B cell (primary cell): ENCODE measurements around the gene DNAI1. TPM values are rescaled to one million over a fixed set of nuclear protein-coding genes. Genes with fewer than 3 reads are reported as not detected.

Source experiments
- ATAC-seq: fragments of 200-7000 bp; cut with Tn5 transposase; one replicate; pipeline ENCODE4 v1.10.0; 2021; ENCODE audit warnings: low read depth, mild to moderate bottlenecking, moderate number of reproducible peaks, moderate library complexity
- CTCF ChIA-PET: fragments of 350-600 bp; sonication (Branson Sonifier 250); formaldehyde crosslinking; loops from one replicate; lab custom pipeline; 2021; ENCODE audit warnings: antibody characterized with exemption, inconsistent platforms; lab: Charles Lee
- POLR2A ChIA-PET: fragments of 350-600 bp; sonication (Branson Sonifier 250); formaldehyde crosslinking; loops from one replicate; lab custom pipeline; 2021; ENCODE audit warnings: antibody characterized with exemption; lab: Charles Lee
- DNase-seq: peaks from one replicate; pipeline ENCODE4 v3.0.0; 2013
- H2AFZ ChIP-seq: 2 replicates; pipeline ENCODE4 v1.6.1; 2012; ENCODE audit warnings: mild to moderate bottlenecking, low read depth, low read length; ENCODE audit not compliant: insufficient read depth, poor library complexity, severe bottlenecking
- H3K27ac ChIP-seq, 2 donors: 1 replicate in 1 of 2; 2 replicates in 1 of 2; pipeline ENCODE4 v1.5.1; 2012 to 2013; ENCODE audit warnings: low read length in 2 of 2, mild to moderate bottlenecking in 2 of 2, moderate library complexity in 1 of 2
- H3K27me3 ChIP-seq, 4 experiments: fragments of 200-600 bp in 1 of 4; sonication (generic) in 1 of 4; replicated peaks in 1 of 4; 1 replicate in 2 of 4; 2 replicates in 2 of 4; pipeline versions ENCODE4 v1.6.1 to v1.7.0; 2013 to 2016; ENCODE audit warnings: low read length in 3 of 4, mild to moderate bottlenecking in 2 of 4, mixed read lengths in 1 of 4, moderate library complexity in 1 of 4; ENCODE audit not compliant: insufficient read depth in 4 of 4, control insufficient read depth in 3 of 4; ENCODE audit errors: control extremely low read depth in 1 of 4
- H3K36me3 ChIP-seq, 2 experiments: replicated peaks in 1 of 2; 1 replicate in 1 of 2; 2 replicates in 1 of 2; pipeline versions ENCODE4 v1.6.1 to v1.7.1; 2013; ENCODE audit warnings: low read length in 1 of 2; ENCODE audit not compliant: insufficient read depth in 2 of 2, control insufficient read depth in 1 of 2; ENCODE audit errors: control extremely low read depth in 1 of 2, extremely low read depth in 1 of 2
- H3K4me1 ChIP-seq, 2 donors: fragments of 200-600 bp in 1 of 2; sonication (generic) in 1 of 2; 1 replicate in 1 of 2; 2 replicates in 1 of 2; pipeline versions ENCODE4 v1.5.1 to v1.6.1; 2013 to 2017; ENCODE audit warnings: low read length in 2 of 2; ENCODE audit not compliant: control insufficient read depth in 2 of 2, insufficient read depth in 2 of 2
- H3K4me2 ChIP-seq: replicated peaks from 2 replicates; pipeline ENCODE3; 2012; ENCODE audit warnings: mild to moderate bottlenecking, low read depth, low read length; ENCODE audit not compliant: poor library complexity, severe bottlenecking
- H3K4me3 ChIP-seq, 5 experiments: fragments of 200-600 bp in 1 of 5; sonication (generic) in 1 of 5; 1 replicate in 3 of 5; 2 replicates in 2 of 5; pipeline versions ENCODE4 v1.5.1 to v1.7.0; 2011 to 2016; ENCODE audit warnings: low read length in 4 of 5, mild to moderate bottlenecking in 4 of 5, low read depth in 2 of 5, control low read depth in 1 of 5, moderate library complexity in 1 of 5; ENCODE audit not compliant: insufficient read depth in 1 of 5; ENCODE audit errors: control extremely low read depth in 1 of 5, extremely low read depth in 1 of 5
- H3K79me2 ChIP-seq: fragments of 200-600 bp; sonication (generic); one replicate; pipeline ENCODE4 v1.6.0; 2016; ENCODE audit warnings: low read length; ENCODE audit not compliant: control insufficient read depth, insufficient read depth
- H3K9ac ChIP-seq: fragments of 200-600 bp; sonication (generic); 2 replicates; pipeline ENCODE4 v1.6.1; 2017; ENCODE audit warnings: mild to moderate bottlenecking, low read length, moderate library complexity
- H3K9me3 ChIP-seq, 3 donors: one replicate each; pipeline versions ENCODE4 v1.6.1 to v1.7.1; 2013; ENCODE audit warnings: low read length in 2 of 3; ENCODE audit not compliant: control insufficient read depth in 2 of 3, insufficient read depth in 1 of 3; ENCODE audit errors: control extremely low read depth in 1 of 3
- H4K20me1 ChIP-seq: 2 replicates; pipeline ENCODE4 v1.6.0; 2012; ENCODE audit warnings: mild to moderate bottlenecking, low read length; ENCODE audit not compliant: insufficient read depth, control insufficient read depth, poor library complexity, severe bottlenecking
- H3K27ac Mint-ChIP-seq: one replicate; pipeline ENCODE4 v1.8.0; 2021; ENCODE audit warnings: mixed read lengths
- H3K27me3 Mint-ChIP-seq: one replicate; pipeline ENCODE4 v1.8.0; 2021; ENCODE audit warnings: mixed read lengths
- H3K4me1 Mint-ChIP-seq: one replicate; pipeline ENCODE4 v1.8.0; 2021; ENCODE audit warnings: mixed read lengths
- H3K4me3 Mint-ChIP-seq: one replicate; pipeline ENCODE4 v1.8.0; 2021; ENCODE audit warnings: mixed read lengths
- H3K9me3 Mint-ChIP-seq: one replicate; pipeline ENCODE4 v1.8.0; 2022; ENCODE audit warnings: mixed read lengths; ENCODE audit not compliant: insufficient read depth
- EZH2 ChIP-seq: IDR thresholded peaks from 2 replicates; pipeline ENCODE4 v1.6.1; 2012; ENCODE audit warnings: borderline replicate concordance, low read depth, mild to moderate bottlenecking, moderate library complexity, low read length; ENCODE audit not compliant: insufficient read depth, poor library complexity, severe bottlenecking
- whole genome bisulfite sequencing: methylation state at CpG from one replicate; pipeline ENCODE4 v1.1.5; 2013; ENCODE audit warnings: missing lambda C conversion rate; ENCODE audit not compliant: insufficient coverage; 5-methylcytosine and 5-hydroxymethylcytosine counted together
- intact Hi-C: fragments of 100-400 bp; cut with micrococcal nuclease; formaldehyde crosslinking; loops from one replicate; pipeline ENCODE4 v1.10.0; 2022
- polyA plus RNA-seq: library from polyadenylated mRNA; depleted of rRNA; stranded (reverse); fragments of >200 nt; gene quantifications from 2 replicates; pipeline ENCODE4 v1.2.3, GENCODE V29; 2012
- total RNA-seq, 2 donors: library from RNA; stranded (reverse); fragments of 120-200 nt in 1 of 2; gene quantifications; 1 replicate in 1 of 2; 2 replicates in 1 of 2; pipeline versions ENCODE4 v1.2.3 to v1.2.4, GENCODE V29; 2013 to 2022
- TF ChIP-seq, protein P1 (sequence below): fragments of 200-600 bp; IDR thresholded peaks from one replicate; pipeline ENCODE4 v1.8.0; 2022; ENCODE audit warnings: antibody characterized with exemption, mild to moderate bottlenecking

DNAI1 gene
- total and polyA plus RNA-seq, 2 donors (not counting 1 experiment from before 2014, with no cell fraction given): not detected

DNA sequence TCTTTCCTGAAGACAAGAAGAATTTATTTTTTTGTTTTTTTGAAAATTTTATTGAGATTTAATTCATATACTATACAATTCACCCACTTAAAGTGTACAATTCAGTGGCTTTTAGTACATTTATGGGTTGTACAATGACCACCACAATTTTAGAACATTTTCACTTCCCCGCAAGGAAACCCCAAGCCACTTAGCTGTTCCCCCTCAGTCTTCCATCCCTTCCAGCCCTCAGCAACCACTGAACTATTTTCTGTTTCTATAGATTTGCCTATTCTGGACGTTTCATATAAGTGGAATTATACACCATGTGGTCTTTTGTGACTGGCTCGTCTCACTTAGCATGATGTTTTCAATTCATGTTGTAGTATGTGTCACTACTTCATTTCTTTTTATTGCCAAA lies 28.0 kb downstream of the DNAI1 start:
- Histone ChIP-seq H3K9ac (no peak overlapping the region), H4K20me1 (no peaks in the 10 kb centered on the region), H3K9me3 (peaks cover 0 to 3% (median 0%) of the 10 kb centered on the region in 3 donors), H3K4me3 (no peak overlapping the region), H3K27ac (no peak overlapping the region), H2AFZ (no peak overlapping the region), H3K4me1 (no peaks in the 10 kb centered on the region), H3K79me2 (no peaks in the 10 kb centered on the region), H3K27me3 (peaks cover 0 to 22% (median 6%) of the 10 kb centered on the region in 4 experiments), H3K36me3 (no peaks in the 10 kb centered on the region), H3K4me2 (no peak overlapping the region)
- intact Hi-C loops: no loop called here
- Mint-ChIP-seq H3K9me3 (no peaks in the 10 kb centered on the region), H3K27me3 (peaks cover 36% of the 10 kb centered on the region), H3K4me3 (no peak overlapping the region), H3K4me1 (no peaks in the 10 kb centered on the region), H3K27ac (no peak overlapping the region)
- WGBS: no CpG with 5 or more reads among the region's 3 CpGs
- ChIA-PET POLR2A (no interaction called here), CTCF (interaction anchor here (1.5 to 2.9 kb wide), 2 partner anchors 14 to 83 kb away, joined by 3 to 8 read pairs; no protein-coding TSS in a partner anchor)
- TF ChIP-seq, protein P1, sequence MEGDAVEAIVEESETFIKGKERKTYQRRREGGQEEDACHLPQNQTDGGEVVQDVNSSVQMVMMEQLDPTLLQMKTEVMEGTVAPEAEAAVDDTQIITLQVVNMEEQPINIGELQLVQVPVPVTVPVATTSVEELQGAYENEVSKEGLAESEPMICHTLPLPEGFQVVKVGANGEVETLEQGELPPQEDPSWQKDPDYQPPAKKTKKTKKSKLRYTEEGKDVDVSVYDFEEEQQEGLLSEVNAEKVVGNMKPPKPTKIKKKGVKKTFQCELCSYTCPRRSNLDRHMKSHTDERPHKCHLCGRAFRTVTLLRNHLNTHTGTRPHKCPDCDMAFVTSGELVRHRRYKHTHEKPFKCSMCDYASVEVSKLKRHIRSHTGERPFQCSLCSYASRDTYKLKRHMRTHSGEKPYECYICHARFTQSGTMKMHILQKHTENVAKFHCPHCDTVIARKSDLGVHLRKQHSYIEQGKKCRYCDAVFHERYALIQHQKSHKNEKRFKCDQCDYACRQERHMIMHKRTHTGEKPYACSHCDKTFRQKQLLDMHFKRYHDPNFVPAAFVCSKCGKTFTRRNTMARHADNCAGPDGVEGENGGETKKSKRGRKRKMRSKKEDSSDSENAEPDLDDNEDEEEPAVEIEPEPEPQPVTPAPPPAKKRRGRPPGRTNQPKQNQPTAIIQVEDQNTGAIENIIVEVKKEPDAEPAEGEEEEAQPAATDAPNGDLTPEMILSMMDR: no peak
- no peak for TF ChIP-seq EZH2
- DNase-seq (no peak), ATAC-seq (no peak)

DNA sequence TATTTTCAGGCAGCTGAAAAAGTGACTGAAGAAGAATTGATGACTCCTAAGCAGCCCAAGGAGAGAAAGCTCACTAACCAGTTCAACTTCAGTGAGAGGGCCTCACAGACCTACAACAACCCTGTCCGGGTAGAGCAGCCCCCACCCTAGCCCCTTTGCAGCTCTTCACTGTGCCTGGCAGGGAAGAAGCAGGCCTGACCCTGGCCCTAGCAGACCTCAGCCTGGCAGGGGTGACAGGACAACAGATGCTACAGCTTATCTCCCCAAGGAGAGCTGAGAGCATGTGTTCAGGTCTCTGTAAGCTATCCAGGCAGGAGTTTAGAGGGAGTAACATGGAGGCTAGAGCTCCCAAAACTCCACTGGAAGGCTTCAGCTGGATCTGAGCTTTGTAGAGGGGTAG lies 31.8 kb downstream of the DNAI1 start:
- H3K79me2 ChIP-seq: no peaks in the 10 kb centered on the region
- H2AFZ ChIP-seq: no peak overlapping the region
- Mint-ChIP-seq H3K9me3 (no peaks in the 10 kb centered on the region), H3K4me3 (no peak overlapping the region), H3K4me1 (no peaks in the 10 kb centered on the region), H3K27ac (no peak overlapping the region), H3K27me3 (peaks cover 43% of the 10 kb centered on the region)
- POLR2A ChIA-PET: no interaction called here
- H3K27me3 ChIP-seq: peaks cover 0 to 26% (median 10%) of the 10 kb centered on the region in 4 experiments
- H3K4me1 ChIP-seq: no peaks in the 10 kb centered on the region
- CTCF ChIA-PET: interaction anchor here (0.6 to 1.7 kb wide), 2 partner anchors 10 to 74 kb away, joined by 3 to 5 read pairs; no protein-coding TSS in a partner anchor
- ATAC-seq (no peak), DNase-seq (no peak)
- H3K9me3 ChIP-seq: no peaks in the 10 kb centered on the region
- H3K27ac ChIP-seq: no peak overlapping the region
- intact Hi-C loops: no loop called here
- H3K36me3 ChIP-seq: no peaks in the 10 kb centered on the region
- 60% methylated on average over 1 of the region's 1 CpG for WGBS
- H4K20me1 ChIP-seq: no peaks in the 10 kb centered on the region
- no peak overlapping the region for H3K4me3 ChIP-seq
- H3K4me2 ChIP-seq: no peak overlapping the region
- TF ChIP-seq, protein P1: no peak
- TF ChIP-seq EZH2: no peak
- no peak overlapping the region for H3K9ac ChIP-seq
